CD4-positive, alpha-beta T cell treated with Interleukin-1 beta for 1 hour (primary cell): ENCODE results near the gene DRG2.

Experiments
- DNase-seq, 2 donors: peaks; one replicate each; pipeline ENCODE4 v3.0.0-alpha.2; 2020 to 2022

DRG2 gene

GRCh38 chr17:18144855-18145254 lies 57.1 kb downstream of the DRG2 start:
- no peak for DNase-seq

GRCh38 chr17:18145811-18146210 lies 58.1 kb downstream of the DRG2 start:
- no peak for DNase-seq

GRCh38 chr17:18146259-18146658 lies 58.5 kb downstream of the DRG2 start:
- no peak for DNase-seq

GRCh38 chr17:18146980-18147379 lies 59.2 kb downstream of the DRG2 start:
- no peak for DNase-seq

- DNase-seq, result no peak
Measured at GRCh38 chr17:18148586-18148985, 60.8 kb downstream of the DRG2 start.

GRCh38 chr17:18151290-18151689 lies 63.5 kb downstream of the DRG2 start:
- DNase-seq, result no peak

- DNase-seq, result no peak
Measured at GRCh38 chr17:18155179-18155578, 67.4 kb downstream of the DRG2 start.

- no peak for DNase-seq
Measured at GRCh38 chr17:18156171-18156975, 68.6 kb downstream of the DRG2 start.

GRCh38 chr17:18156976-18157280 lies 69.2 kb downstream of the DRG2 start:
- no peak for DNase-seq
